GM12892 (cell line): ENCODE results near the gene GAL3ST1.

ENCODE experiments used
- DNase-seq: peaks from one replicate; pipeline ENCODE4 v3.0.0; 2011; ENCODE audit not compliant: insufficient read length
- FAIRE-seq: peaks from 2 replicates; lab custom pipeline; 2011; peaks lifted over from hg19 to GRCh38; lab: Jason Lieb, UNC
- POLR2A ChIP-seq: IDR thresholded peaks from 2 replicates; pipeline ENCODE4 v1.6.1; 2011; ENCODE audit warnings: low read depth, low read length, control low read depth
- POLR2AphosphoS5 ChIP-seq: IDR thresholded peaks from 2 replicates; pipeline ENCODE4 v1.6.1; 2011; ENCODE audit warnings: low read depth, low read length, control low read depth
- TAF1 ChIP-seq: IDR thresholded peaks from 2 replicates; pipeline ENCODE4 v1.6.1; 2011; ENCODE audit warnings: low read depth, mild to moderate bottlenecking, control low read depth, low read length, borderline replicate concordance

GAL3ST1 gene

GRCh38 chr22:30539368-30539767 lies 35.1 kb downstream of the GAL3ST1 start:
- TF ChIP-seq POLR2A (no peak), POLR2AphosphoS5 (no peak), TAF1 (no peak)
- DNase-seq (no peak), FAIRE-seq (no peak)

GRCh38 chr22:30538280-30538679 lies 36.2 kb downstream of the GAL3ST1 start:
- no peak for FAIRE-seq
- TF ChIP-seq POLR2AphosphoS5 (no peak), TAF1 (no peak), POLR2A (no peak)
- no peak for DNase-seq

GRCh38 chr22:30537083-30537731 lies 37.3 kb downstream of the GAL3ST1 start:
- FAIRE-seq (no peak), DNase-seq (no peak)
- TF ChIP-seq TAF1 (no peak), POLR2A (no peak), POLR2AphosphoS5 (no peak)

DNA sequence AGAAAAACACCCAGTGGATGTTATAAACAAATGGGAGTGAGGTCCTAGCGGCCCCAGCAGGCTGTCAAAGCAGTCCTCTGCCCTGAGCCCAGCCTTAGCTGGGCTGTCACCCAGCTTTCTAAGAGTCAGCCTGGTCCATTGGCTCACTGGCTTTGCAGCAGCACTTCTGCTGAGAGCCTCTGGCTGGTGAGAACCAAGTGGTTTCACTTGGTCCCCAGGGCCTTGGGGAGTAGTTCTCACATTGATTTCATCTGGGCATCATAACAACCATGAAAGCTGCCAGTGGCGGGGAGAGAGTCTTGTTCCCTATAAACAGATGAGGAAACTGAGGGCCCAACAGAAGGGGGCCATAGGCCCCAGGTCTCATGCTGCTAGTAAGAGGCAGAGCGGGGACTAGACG lies 39.3 kb downstream of the GAL3ST1 start:
- FAIRE-seq (no peak), DNase-seq (no peak)
- no peak for TF ChIP-seq POLR2AphosphoS5
- TF ChIP-seq TAF1, result no peak
- TF ChIP-seq POLR2A, result no peak

DNA sequence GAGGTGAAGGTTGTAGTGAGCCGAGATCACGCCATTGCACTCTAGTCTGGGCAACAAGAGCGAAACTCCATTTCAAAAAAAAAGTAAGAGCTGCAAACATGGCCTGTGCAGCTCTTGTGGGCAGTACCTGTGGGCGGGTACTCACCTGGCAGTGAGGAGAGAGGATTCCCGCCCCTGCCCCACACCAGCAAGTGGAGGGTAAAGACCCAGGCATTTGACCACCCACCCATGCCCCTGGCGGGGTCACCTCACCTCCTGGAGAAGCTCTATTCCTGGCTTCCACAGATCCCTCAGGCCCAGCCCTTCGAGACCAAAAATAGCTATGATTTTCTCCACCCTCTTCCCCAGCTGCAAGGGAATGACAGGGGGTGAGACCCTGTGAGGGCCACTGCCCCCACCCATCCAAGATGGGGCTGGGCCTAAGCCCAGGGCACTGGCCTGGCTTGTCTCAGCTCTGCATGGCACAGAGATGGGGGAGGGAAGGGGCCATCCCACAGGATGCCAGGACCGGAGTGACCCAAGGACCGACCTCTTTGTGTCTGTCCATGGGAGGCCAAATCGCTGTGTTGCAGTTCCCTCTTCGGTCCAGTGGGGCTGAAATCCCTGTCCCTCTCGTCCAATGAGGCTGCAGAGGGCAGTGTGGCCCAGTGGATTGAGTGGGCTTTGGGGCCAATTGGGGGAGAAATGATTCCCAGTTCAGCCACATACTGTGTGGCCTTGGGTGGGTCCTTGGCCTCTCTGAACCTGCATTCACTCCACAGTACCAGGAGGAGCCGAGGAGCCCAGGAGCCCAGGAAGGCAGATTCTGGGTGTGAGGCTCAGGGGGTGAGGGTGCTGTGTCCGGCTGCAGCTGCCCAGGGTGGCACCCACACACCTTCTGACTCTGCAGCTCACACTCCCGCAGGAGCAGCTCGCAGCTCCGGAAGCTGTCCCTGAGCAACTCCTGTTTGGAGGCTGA lies 42.5 kb downstream of the GAL3ST1 start:
- DNase-seq (no peak), FAIRE-seq (no peak)
- TF ChIP-seq POLR2AphosphoS5 (no peak), POLR2A (no peak), TAF1 (no peak)

GRCh38 chr22:30526656-30527055 lies 47.8 kb downstream of the GAL3ST1 start:
- DNase-seq (no peak), FAIRE-seq (no peak)
- no peak for TF ChIP-seq TAF1
- TF ChIP-seq POLR2A, result no peak
- TF ChIP-seq POLR2AphosphoS5, result no peak

DNA sequence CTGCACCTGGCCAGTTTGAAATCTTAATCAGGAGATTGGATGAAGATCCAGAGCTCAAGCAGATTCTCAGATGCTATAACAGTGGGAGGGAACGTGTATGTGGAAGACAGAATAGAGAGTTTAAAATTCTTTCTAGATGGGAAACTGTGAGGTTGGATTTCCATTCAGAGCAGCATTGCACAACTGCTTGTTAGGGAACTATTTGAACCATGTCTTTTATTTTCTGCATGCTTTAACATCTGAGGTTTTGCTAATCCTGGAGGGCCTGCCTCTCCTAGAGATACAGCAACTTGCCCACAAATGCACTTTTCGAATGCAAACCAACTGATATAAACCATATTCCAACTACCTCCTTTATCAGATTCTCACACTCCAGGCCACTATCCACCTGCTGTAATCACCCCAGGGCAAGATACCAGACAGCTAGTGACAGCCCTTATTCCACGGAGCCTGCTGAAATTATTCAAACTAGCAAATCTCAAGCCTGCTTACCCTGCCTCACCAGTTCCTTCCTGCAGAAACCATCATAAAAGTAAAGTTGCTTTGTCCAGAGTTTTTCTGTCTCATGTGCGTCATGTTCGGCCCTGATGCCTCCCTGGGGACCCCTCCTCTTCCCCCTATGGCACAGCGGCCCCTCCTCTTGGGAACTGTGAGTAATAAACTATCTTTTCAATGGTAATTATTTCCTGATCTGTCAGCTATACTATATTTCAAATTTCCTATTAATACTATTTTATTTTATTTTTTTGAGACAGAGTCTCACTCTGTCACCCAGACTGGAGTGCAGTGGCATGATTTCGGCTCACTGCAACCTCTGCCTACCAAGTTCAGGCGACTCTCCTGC lies 50.6 kb downstream of the GAL3ST1 start:
- TF ChIP-seq TAF1, result no peak
- TF ChIP-seq POLR2A, result no peak
- no peak for TF ChIP-seq POLR2AphosphoS5
- FAIRE-seq, result no peak
- DNase-seq, result no peak

DNA sequence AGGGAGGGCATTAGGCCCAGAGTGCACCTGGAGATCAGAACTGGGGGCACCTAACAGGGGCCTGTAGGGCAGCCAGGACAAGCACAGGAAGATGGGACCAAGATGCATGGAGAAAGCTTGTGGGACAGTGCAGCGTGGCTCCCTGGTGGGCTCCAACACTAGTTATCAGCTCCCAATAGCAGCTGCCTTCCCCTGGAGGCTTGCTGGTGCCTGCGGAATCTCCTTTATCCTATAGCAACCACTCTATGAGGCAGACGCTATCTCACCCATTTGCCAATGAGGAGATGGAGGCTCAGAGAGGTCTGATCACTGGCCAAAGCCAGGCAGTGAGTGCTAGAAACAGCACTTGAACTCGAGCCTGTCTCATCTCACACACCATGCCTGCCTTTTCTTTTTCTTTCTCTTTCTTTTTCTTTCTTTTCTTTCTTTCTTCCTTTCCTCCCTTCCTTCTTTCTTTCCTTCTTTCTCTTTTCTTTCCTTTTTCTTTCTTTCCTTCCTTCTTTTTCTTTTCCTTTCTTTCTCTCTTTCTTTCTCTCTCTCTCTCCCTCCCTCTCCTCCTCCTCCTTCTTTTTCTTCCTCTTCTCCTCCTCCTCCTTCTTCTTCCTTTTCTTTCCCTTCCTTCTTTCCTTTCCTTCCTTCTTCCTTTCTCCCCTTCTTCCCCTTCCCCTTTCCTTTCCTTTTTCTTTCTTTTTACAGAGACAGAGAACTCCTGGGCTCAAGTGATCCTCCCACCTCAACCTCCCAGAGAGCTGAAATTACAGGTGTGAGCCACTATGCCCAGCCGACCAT lies 52.9 kb downstream of the GAL3ST1 start:
- no peak for DNase-seq
- FAIRE-seq, result no peak
- TF ChIP-seq POLR2AphosphoS5 (no peak), POLR2A (no peak), TAF1 (no peak)

GRCh38 chr22:30519842-30520425 lies 54.5 kb downstream of the GAL3ST1 start:
- no peak for DNase-seq
- FAIRE-seq, result no peak
- TF ChIP-seq POLR2A, result no peak
- no peak for TF ChIP-seq TAF1
- no peak for TF ChIP-seq POLR2AphosphoS5

- TF ChIP-seq TAF1 (no peak), POLR2AphosphoS5 (no peak), POLR2A (no peak)
- FAIRE-seq (no peak), DNase-seq (no peak)
Measured at GRCh38 chr22:30516731-30517130, 57.7 kb downstream of the GAL3ST1 start.

- TF ChIP-seq POLR2A (no peak), TAF1 (no peak), POLR2AphosphoS5 (no peak)
- FAIRE-seq (no peak), DNase-seq (no peak)
Measured at GRCh38 chr22:30516273-30516672, 58.2 kb downstream of the GAL3ST1 start.
